ENCODE results near the gene TUBG2.

The TUBG2 gene

GRCh38 chr17:42680331-42680808, 21.3 kb downstream of the TUBG2 start:
- peaks cover 17% of the 10 kb centered on the region for H3K27me3 ChIP-seq (ENCODE audit: insufficient read depth, insufficient read length)
- peaks cover 24% of the 10 kb centered on the region for H3K4me1 ChIP-seq (ENCODE audit: insufficient read depth, insufficient read length)
- DNase-seq (ENCODE audit: low read depth, low spot score) = no peak
- no peak for TF ChIP-seq ZNF274 (IDR thresholded peaks at IDR 0.05; ENCODE audit: low read depth, low read length)
- TF ChIP-seq SUZ12 (IDR thresholded peaks at IDR 0.05; ENCODE audit: extremely low read depth, insufficient read depth, insufficient read length) = no peak
- TF ChIP-seq YY1 (IDR thresholded peaks at IDR 0.05; ENCODE audit: insufficient read depth, insufficient read length) = no peak
- H3K9ac ChIP-seq (ENCODE audit: insufficient read length, low read depth) = peak overlapping the region; percentile 98
- peaks cover 9% of the 10 kb centered on the region for H3K36me3 ChIP-seq (ENCODE audit: insufficient read depth, insufficient read length, low read length)
- peak overlapping the region; percentile 71 for H3K4me3 ChIP-seq (ENCODE audit: insufficient read length, low read depth)
- H3K9me3 ChIP-seq (ENCODE audit: insufficient read depth, low read length) = no peaks in the 10 kb centered on the region

- H3K9me3 ChIP-seq (ENCODE audit: insufficient read depth, low read length) = no peaks in the 10 kb centered on the region
- peak within 1 kb of the TSS; percentile 91 for H3K9ac ChIP-seq (ENCODE audit: insufficient read length, low read depth)
Measured at GRCh38 chr17:42681976-42682721, 23.1 kb downstream of the TUBG2 start, which contains the start of gene CNTNAP1. CNTNAP1 (plus strand) TSS chr17:42682531; CDS start chr17:42682830, 299 bp downstream.

GRCh38 chr17:42682722-42683403, 23.8 kb downstream of the TUBG2 start:
- no peak for DNase-seq (ENCODE audit: low read depth, low spot score)
- Histone ChIP-seq H3K9ac (ENCODE audit: insufficient read length, low read depth) (peak overlapping the region; percentile 91), H3K36me3 (ENCODE audit: insufficient read depth, insufficient read length, low read length) (peaks cover 29% of the 10 kb centered on the region), H3K27me3 (ENCODE audit: insufficient read depth, insufficient read length) (peaks cover 11% of the 10 kb centered on the region), H3K4me1 (ENCODE audit: insufficient read depth, insufficient read length) (peaks cover 33% of the 10 kb centered on the region), H3K9me3 (ENCODE audit: insufficient read depth, low read length) (no peaks in the 10 kb centered on the region), H3K4me3 (ENCODE audit: insufficient read length, low read depth) (peak overlapping the region; percentile 74)
- TF ChIP-seq SUZ12 (IDR thresholded peaks at IDR 0.05; ENCODE audit: extremely low read depth, insufficient read depth, insufficient read length) (no peak), YY1 (IDR thresholded peaks at IDR 0.05; ENCODE audit: insufficient read depth, insufficient read length) (no peak), ZNF274 (IDR thresholded peaks at IDR 0.05; ENCODE audit: low read depth, low read length) (no peak)

More at GRCh38 chr17:42681976-42682721, 23.1 kb downstream of the TUBG2 start, which contains the start of gene CNTNAP1:
- Histone ChIP-seq H3K36me3 (ENCODE audit: insufficient read depth, insufficient read length, low read length) (peaks cover 23% of the 10 kb centered on the region), H3K4me3 (ENCODE audit: insufficient read length, low read depth) (peak within 1 kb of the TSS; percentile 74), H3K4me1 (ENCODE audit: insufficient read depth, insufficient read length) (peaks cover 27% of the 10 kb centered on the region), H3K27me3 (ENCODE audit: insufficient read depth, insufficient read length) (peaks cover 11% of the 10 kb centered on the region)
- DNase-seq (ENCODE audit: low read depth, low spot score) = no peak
- no peak for TF ChIP-seq SUZ12 (IDR thresholded peaks at IDR 0.05; ENCODE audit: extremely low read depth, insufficient read depth, insufficient read length)
- TF ChIP-seq YY1 (IDR thresholded peaks at IDR 0.05; ENCODE audit: insufficient read depth, insufficient read length) = no peak
- TF ChIP-seq ZNF274 (IDR thresholded peaks at IDR 0.05; ENCODE audit: low read depth, low read length) = no peak

GRCh38 chr17:42683407-42684034, 24.4 kb downstream of the TUBG2 start:
- Histone ChIP-seq H3K4me3 (ENCODE audit: insufficient read length, low read depth) (peak overlapping the region; percentile 74), H3K4me1 (ENCODE audit: insufficient read depth, insufficient read length) (peaks cover 37% of the 10 kb centered on the region), H3K36me3 (ENCODE audit: insufficient read depth, insufficient read length, low read length) (peaks cover 33% of the 10 kb centered on the region), H3K9me3 (ENCODE audit: insufficient read depth, low read length) (no peaks in the 10 kb centered on the region), H3K27me3 (ENCODE audit: insufficient read depth, insufficient read length) (peaks cover 11% of the 10 kb centered on the region), H3K9ac (ENCODE audit: insufficient read length, low read depth) (peak overlapping the region; percentile 91)
- TF ChIP-seq SUZ12 (IDR thresholded peaks at IDR 0.05; ENCODE audit: extremely low read depth, insufficient read depth, insufficient read length) (no peak), ZNF274 (IDR thresholded peaks at IDR 0.05; ENCODE audit: low read depth, low read length) (no peak), YY1 (IDR thresholded peaks at IDR 0.05; ENCODE audit: insufficient read depth, insufficient read length) (no peak)
- no peak for DNase-seq (ENCODE audit: low read depth, low spot score)

- Histone ChIP-seq H3K4me3 (ENCODE audit: insufficient read length, low read depth) (no peak overlapping the region), H3K9me3 (ENCODE audit: insufficient read depth, low read length) (no peaks in the 10 kb centered on the region), H3K9ac (ENCODE audit: insufficient read length, low read depth) (no peak overlapping the region), H3K36me3 (ENCODE audit: insufficient read depth, insufficient read length, low read length) (peaks cover 46% of the 10 kb centered on the region), H3K27me3 (ENCODE audit: insufficient read depth, insufficient read length) (peaks cover 7% of the 10 kb centered on the region), H3K4me1 (ENCODE audit: insufficient read depth, insufficient read length) (peaks cover 35% of the 10 kb centered on the region)
- TF ChIP-seq YY1 (IDR thresholded peaks at IDR 0.05; ENCODE audit: insufficient read depth, insufficient read length) (no peak), ZNF274 (IDR thresholded peaks at IDR 0.05; ENCODE audit: low read depth, low read length) (no peak), SUZ12 (IDR thresholded peaks at IDR 0.05; ENCODE audit: extremely low read depth, insufficient read depth, insufficient read length) (no peak)
- DNase-seq (ENCODE audit: low read depth, low spot score) = no peak
Measured at GRCh38 chr17:42684929-42685556, 26.0 kb downstream of the TUBG2 start.

GRCh38 chr17:42685831-42686230, 26.7 kb downstream of the TUBG2 start:
- Histone ChIP-seq H3K9ac (ENCODE audit: insufficient read length, low read depth) (no peak overlapping the region), H3K9me3 (ENCODE audit: insufficient read depth, low read length) (no peaks in the 10 kb centered on the region), H3K4me3 (ENCODE audit: insufficient read length, low read depth) (no peak overlapping the region), H3K27me3 (ENCODE audit: insufficient read depth, insufficient read length) (no peaks in the 10 kb centered on the region), H3K4me1 (ENCODE audit: insufficient read depth, insufficient read length) (peaks cover 31% of the 10 kb centered on the region), H3K36me3 (ENCODE audit: insufficient read depth, insufficient read length, low read length) (peaks cover 54% of the 10 kb centered on the region)
- TF ChIP-seq YY1 (IDR thresholded peaks at IDR 0.05; ENCODE audit: insufficient read depth, insufficient read length) (no peak), SUZ12 (IDR thresholded peaks at IDR 0.05; ENCODE audit: extremely low read depth, insufficient read depth, insufficient read length) (no peak), ZNF274 (IDR thresholded peaks at IDR 0.05; ENCODE audit: low read depth, low read length) (no peak)
- no peak for DNase-seq (ENCODE audit: low read depth, low spot score)
